Measurements from ENCODE around the gene ATRIP.

Gene ATRIP

GRCh38 chr3:48415251-48415953 is 31.1 kb upstream of the ATRIP start:
- Mint-ChIP-seq H3K36me3 (no peaks in the 10 kb centered on the region), H3K4me1 (no peaks in the 10 kb centered on the region), H3K27ac (no peak overlapping the region), H3K27me3 (no peaks in the 10 kb centered on the region), H3K4me3 (no peak overlapping the region), H3K9me3 (no peaks in the 10 kb centered on the region)
- no peak for DNase-seq
- ATAC-seq (replicated peaks) = no peak

GRCh38 chr3:48416091-48416505 is 30.4 kb upstream of the ATRIP start:
- DNase-seq (no peak), ATAC-seq (replicated peaks) (no peak)
- Mint-ChIP-seq H3K36me3 (no peaks in the 10 kb centered on the region), H3K4me3 (no peak overlapping the region), H3K27me3 (no peaks in the 10 kb centered on the region), H3K9me3 (no peaks in the 10 kb centered on the region), H3K27ac (no peak overlapping the region), H3K4me1 (no peaks in the 10 kb centered on the region)

- Mint-ChIP-seq H3K36me3 (no peaks in the 10 kb centered on the region), H3K4me1 (no peaks in the 10 kb centered on the region), H3K27ac (no peak overlapping the region), H3K9me3 (no peaks in the 10 kb centered on the region), H3K4me3 (no peak overlapping the region), H3K27me3 (no peaks in the 10 kb centered on the region)
- DNase-seq (no peak), ATAC-seq (replicated peaks) (no peak)
Observed at GRCh38 chr3:48416546-48416945, 30.0 kb upstream of the ATRIP start.

- no peak overlapping the region for H3K4me3 Mint-ChIP-seq
- no peaks in the 10 kb centered on the region for H3K9me3 Mint-ChIP-seq
- H3K27me3 Mint-ChIP-seq = no peaks in the 10 kb centered on the region
- H3K27ac Mint-ChIP-seq = no peak overlapping the region
- DNase-seq (no peak), ATAC-seq (replicated peaks) (no peak)
- H3K4me1 Mint-ChIP-seq = no peaks in the 10 kb centered on the region
- H3K36me3 Mint-ChIP-seq = no peaks in the 10 kb centered on the region
Observed at GRCh38 chr3:48417529-48418108, 28.9 kb upstream of the ATRIP start.

- H3K4me1 Mint-ChIP-seq = peaks cover 3 to 5% of the 10 kb centered on the region in 2 donors
- H3K9me3 Mint-ChIP-seq = no peaks in the 10 kb centered on the region
- H3K36me3 Mint-ChIP-seq = no peaks in the 10 kb centered on the region
- H3K27ac Mint-ChIP-seq = no peak overlapping the region
- no peak for DNase-seq
- ATAC-seq (replicated peaks) = no peak
- no peaks in the 10 kb centered on the region for H3K27me3 Mint-ChIP-seq
- H3K4me3 Mint-ChIP-seq = no peak overlapping the region
Observed at GRCh38 chr3:48418140-48418539, 28.4 kb upstream of the ATRIP start.

GRCh38 chr3:48418651-48419050 is 27.9 kb upstream of the ATRIP start:
- no peak overlapping the region for H3K4me3 Mint-ChIP-seq
- H3K36me3 Mint-ChIP-seq = no peaks in the 10 kb centered on the region
- ATAC-seq (replicated peaks) (no peak), DNase-seq (no peak)
- no peak overlapping the region for H3K27ac Mint-ChIP-seq
- peaks cover 3 to 7% of the 10 kb centered on the region in 2 donors for H3K4me1 Mint-ChIP-seq
- H3K27me3 Mint-ChIP-seq = no peaks in the 10 kb centered on the region
- no peaks in the 10 kb centered on the region for H3K9me3 Mint-ChIP-seq

GRCh38 chr3:48419149-48419548 is 27.4 kb upstream of the ATRIP start:
- H3K36me3 Mint-ChIP-seq = no peaks in the 10 kb centered on the region
- H3K4me1 Mint-ChIP-seq = peaks cover 3 to 7% of the 10 kb centered on the region in 2 donors
- ATAC-seq (replicated peaks) (no peak), DNase-seq (no peak)
- H3K27me3 Mint-ChIP-seq = no peaks in the 10 kb centered on the region
- no peaks in the 10 kb centered on the region for H3K9me3 Mint-ChIP-seq
- H3K27ac Mint-ChIP-seq = no peak overlapping the region
- no peak overlapping the region for H3K4me3 Mint-ChIP-seq

GRCh38 chr3:48419597-48419996 is 26.9 kb upstream of the ATRIP start:
- Mint-ChIP-seq H3K4me3 (no peak overlapping the region), H3K27ac (no peak overlapping the region), H3K9me3 (no peaks in the 10 kb centered on the region), H3K27me3 (no peaks in the 10 kb centered on the region), H3K36me3 (no peaks in the 10 kb centered on the region), H3K4me1 (peaks cover 3 to 7% of the 10 kb centered on the region in 2 donors)
- no peak for ATAC-seq (replicated peaks)
- no peak for DNase-seq

GRCh38 chr3:48420561-48420960 is 26.0 kb upstream of the ATRIP start:
- Mint-ChIP-seq H3K27me3 (no peaks in the 10 kb centered on the region), H3K36me3 (no peaks in the 10 kb centered on the region), H3K4me1 (peaks cover 3 to 7% of the 10 kb centered on the region in 2 donors), H3K4me3 (no peak overlapping the region), H3K9me3 (no peaks in the 10 kb centered on the region), H3K27ac (no peak overlapping the region)
- DNase-seq (no peak), ATAC-seq (replicated peaks) (no peak)

GRCh38 chr3:48422272-48422671 is 24.3 kb upstream of the ATRIP start:
- Mint-ChIP-seq H3K27ac (no peak overlapping the region), H3K27me3 (peaks cover 0 to 5% of the 10 kb centered on the region in 2 donors), H3K4me1 (peaks cover 3 to 7% of the 10 kb centered on the region in 2 donors), H3K9me3 (no peaks in the 10 kb centered on the region), H3K4me3 (no peak overlapping the region), H3K36me3 (no peaks in the 10 kb centered on the region)
- ATAC-seq (replicated peaks) (no peak), DNase-seq (no peak)

GRCh38 chr3:48422681-48423080 is 23.9 kb upstream of the ATRIP start:
- Mint-ChIP-seq H3K4me3 (no peak overlapping the region), H3K27me3 (peaks cover 3 to 9% of the 10 kb centered on the region in 2 donors), H3K36me3 (no peaks in the 10 kb centered on the region), H3K4me1 (peaks cover 3 to 7% of the 10 kb centered on the region in 2 donors), H3K27ac (no peak overlapping the region), H3K9me3 (no peaks in the 10 kb centered on the region)
- ATAC-seq (replicated peaks) (no peak), DNase-seq (no peak)

GRCh38 chr3:48423241-48423882 is 23.2 kb upstream of the ATRIP start:
- Mint-ChIP-seq H3K36me3 (no peaks in the 10 kb centered on the region), H3K27me3 (peaks cover 10 to 16% of the 10 kb centered on the region in 2 donors), H3K4me3 (no peak overlapping the region), H3K27ac (no peak overlapping the region), H3K4me1 (peaks cover 3 to 9% of the 10 kb centered on the region in 2 donors), H3K9me3 (no peaks in the 10 kb centered on the region)
- ATAC-seq (replicated peaks) (no peak), DNase-seq (no peak)

- no peak for DNase-seq
- Mint-ChIP-seq H3K9me3 (no peaks in the 10 kb centered on the region), H3K4me3 (no peak overlapping the region), H3K4me1 (peaks cover 3 to 11% of the 10 kb centered on the region in 2 donors), H3K27me3 (peaks cover 12 to 18% of the 10 kb centered on the region in 2 donors), H3K36me3 (no peaks in the 10 kb centered on the region), H3K27ac (no peak overlapping the region)
- no peak for ATAC-seq (replicated peaks)
Observed at GRCh38 chr3:48423883-48424695, 22.4 kb upstream of the ATRIP start.

GRCh38 chr3:48425281-48425812 is 21.2 kb upstream of the ATRIP start:
- DNase-seq (no peak), ATAC-seq (replicated peaks) (no peak)
- H3K27me3 Mint-ChIP-seq = peaks cover 19 to 23% of the 10 kb centered on the region in 2 donors
- H3K4me3 Mint-ChIP-seq = no peak overlapping the region
- no peak overlapping the region for H3K27ac Mint-ChIP-seq
- H3K36me3 Mint-ChIP-seq = no peaks in the 10 kb centered on the region
- peaks cover 9 to 19% of the 10 kb centered on the region in 2 donors for H3K4me1 Mint-ChIP-seq
- no peaks in the 10 kb centered on the region for H3K9me3 Mint-ChIP-seq

Measured in stimulated activated naive B cell treated with anti-CD40 and anti-IgM and Interleukin-4, amounts not matched to agents 10 μg/mL and 1 μg/mL and 100 μg/mL, for 72 hours (primary cell).